BJ (cell line): ENCODE measurements around the gene AWAT1. TPM values are rescaled to one million over a fixed set of nuclear protein-coding genes. Genes with fewer than 3 reads are reported as not detected.
"Not testable (repeated sequence)": the region's sequence is repeated elsewhere in the genome, so short reads cannot be mapped to it uniquely, and the experiment has no call there.

Experiments
- CTCF ChIA-PET: fragments of 350-600 bp; formaldehyde crosslinking; extraction: SDS; loops from one replicate; lab custom pipeline; 2021; ENCODE audit warnings: antibody characterized with exemption, inconsistent platforms; lab: Yijun Ruan, JAX
- POLR2A ChIA-PET: fragments of 300-600 bp; sonication (Branson Sonifier 250); formaldehyde crosslinking; extraction: SDS; loops from one replicate; lab custom pipeline; 2021; ENCODE audit warnings: antibody characterized with exemption; lab: Charles Lee
- DNase-seq: peaks from one replicate; pipeline ENCODE4 v3.0.0-alpha.2; 2011; ENCODE audit warnings: low read depth
- H3K27me3 ChIP-seq: 2 replicates; pipeline ENCODE4 v1.6.0; 2011; ENCODE audit warnings: low read length; ENCODE audit not compliant: control insufficient read depth, insufficient read depth
- H3K36me3 ChIP-seq: 2 replicates; pipeline ENCODE4 v1.5.1; 2011; ENCODE audit warnings: low read length; ENCODE audit not compliant: control insufficient read depth, insufficient read depth
- H3K4me3 ChIP-seq: 2 replicates; pipeline ENCODE4 v1.5.1; 2011; ENCODE audit warnings: low read depth, mild to moderate bottlenecking, control low read depth, low read length
- CTCF ChIP-seq: IDR thresholded peaks from 2 replicates; pipeline ENCODE4 v1.5.1; 2011; ENCODE audit warnings: low read depth, mild to moderate bottlenecking, control low read depth, inconsistent platforms, low read length, moderate library complexity; ENCODE audit not compliant: insufficient read depth
- polyA plus RNA-seq: library from polyadenylated mRNA; depleted of rRNA; stranded (reverse); fragments of >200 nt; gene quantifications from 2 replicates; pipeline ENCODE4 v1.2.3, GENCODE V29; 2011

The AWAT1 gene
- polyA plus RNA-seq, 1 experiment: not detected

GRCh38 chrX:70241501-70241900 is 7.0 kb downstream of the AWAT1 start:
- Histone ChIP-seq H3K27me3 (no peaks in the 10 kb centered on the region), H3K36me3 (no peaks in the 10 kb centered on the region), H3K4me3 (no peak overlapping the region)
- POLR2A ChIA-PET: no interaction called here
- no peak for DNase-seq
- TF ChIP-seq CTCF: no peak
- CTCF ChIA-PET: no interaction called here

GRCh38 chrX:70243601-70244000 is 9.1 kb downstream of the AWAT1 start:
- H3K27me3 ChIP-seq, H3K36me3 ChIP-seq, DNase-seq, CTCF ChIA-PET, H3K4me3 ChIP-seq, POLR2A ChIA-PET: not testable (repeated sequence)

GRCh38 chrX:70244881-70245280 is 10.4 kb downstream of the AWAT1 start:
- TF ChIP-seq CTCF: no peak
- H3K4me3 ChIP-seq: no peak overlapping the region
- no peaks in the 10 kb centered on the region for H3K27me3 ChIP-seq
- DNase-seq: no peak
- POLR2A ChIA-PET: no interaction called here
- CTCF ChIA-PET: no interaction called here
- H3K36me3 ChIP-seq: no peaks in the 10 kb centered on the region

- no peak for DNase-seq
- H3K4me3 ChIP-seq: no peak overlapping the region
- TF ChIP-seq CTCF: no peak
- no peaks in the 10 kb centered on the region for H3K27me3 ChIP-seq
- ChIA-PET POLR2A (no interaction called here), CTCF (no interaction called here)
- no peaks in the 10 kb centered on the region for H3K36me3 ChIP-seq
Observed at GRCh38 chrX:70247252-70247651, 12.8 kb downstream of the AWAT1 start.

- Histone ChIP-seq H3K27me3 (no peaks in the 10 kb centered on the region), H3K4me3 (no peak overlapping the region), H3K36me3 (no peaks in the 10 kb centered on the region)
- ChIA-PET POLR2A (no interaction called here), CTCF (interaction anchor here (1.2 kb wide), 1 partner anchor 10 kb away, joined by 3 read pairs; no protein-coding TSS in a partner anchor)
- TF ChIP-seq CTCF: no peak
- DNase-seq: no peak
Observed at GRCh38 chrX:70252491-70252890, 18.0 kb downstream of the AWAT1 start.

GRCh38 chrX:70253377-70254062 is 19.1 kb downstream of the AWAT1 start:
- Histone ChIP-seq H3K36me3 (no peaks in the 10 kb centered on the region), H3K4me3 (no peak overlapping the region), H3K27me3 (no peaks in the 10 kb centered on the region)
- TF ChIP-seq CTCF: no peak
- ChIA-PET CTCF (interaction anchor here (1.2 kb wide), 1 partner anchor 9 kb away, joined by 3 read pairs; no protein-coding TSS in a partner anchor), POLR2A (no interaction called here)
- DNase-seq: no peak
